Hepatocyte (in vitro differentiated cells): Measurements from ENCODE around the gene FNDC7. TPM values are rescaled to one million over a fixed set of nuclear protein-coding genes. Genes with fewer than 3 reads are reported as not detected.

ENCODE experiments used
- DNase-seq: peaks from one replicate; pipeline ENCODE4 v3.0.0-alpha.2; 2016; ENCODE audit warnings: low spot score
- H2AFZ ChIP-seq: fragments of 200-600 bp; sonication (generic); 2 replicates; pipeline ENCODE4 v1.6.0; 2016; ENCODE audit warnings: antibody characterized with exemption, mild to moderate bottlenecking
- H3K27ac ChIP-seq: fragments of 200-600 bp; sonication (generic); 2 replicates; pipeline ENCODE4 v1.5.1; 2016; ENCODE audit warnings: mild to moderate bottlenecking
- H3K27me3 ChIP-seq: fragments of 200-600 bp; sonication (generic); 2 replicates; pipeline ENCODE4 v1.6.1; 2016
- H3K36me3 ChIP-seq: fragments of 200-600 bp; sonication (generic); replicated peaks from 2 replicates; pipeline ENCODE4 v1.5.1; 2016; ENCODE audit warnings: low read depth; ENCODE audit not compliant: insufficient read depth
- H3K4me1 ChIP-seq: fragments of 200-600 bp; sonication (generic); 2 replicates; pipeline ENCODE4 v1.5.1; 2016; ENCODE audit warnings: mild to moderate bottlenecking, moderate library complexity; ENCODE audit not compliant: insufficient read depth
- H3K4me2 ChIP-seq: fragments of 200-600 bp; sonication (generic); 2 replicates; pipeline ENCODE4 v1.6.0; 2016
- H3K4me3 ChIP-seq: fragments of 200-600 bp; sonication (generic); 2 replicates; pipeline ENCODE4 v1.5.1; 2016; ENCODE audit warnings: mild to moderate bottlenecking
- H3K79me2 ChIP-seq: fragments of 200-600 bp; sonication (generic); 2 replicates; pipeline ENCODE4 v1.6.0; 2017; ENCODE audit warnings: mild to moderate bottlenecking
- H3K9me2 ChIP-seq: fragments of 200-600 bp; sonication (generic); replicated peaks from 2 replicates; pipeline ENCODE4 v1.6.0; 2017; ENCODE audit warnings: mild to moderate bottlenecking; ENCODE audit not compliant: insufficient read depth
- H3K9me3 ChIP-seq: fragments of 200-600 bp; sonication (generic); 2 replicates; pipeline ENCODE4 v1.5.1; 2016; ENCODE audit warnings: low read depth, mild to moderate bottlenecking
- H4K20me1 ChIP-seq: fragments of 200-600 bp; sonication (generic); 2 replicates; pipeline ENCODE4 v1.6.0; 2016; ENCODE audit warnings: mild to moderate bottlenecking; ENCODE audit not compliant: insufficient read depth, poor library complexity, severe bottlenecking
- EZH2 ChIP-seq: fragments of 200-600 bp; sonication (generic); IDR thresholded peaks from 2 replicates; pipeline ENCODE4 v1.6.1; 2016; ENCODE audit warnings: antibody characterized with exemption, mild to moderate bottlenecking, borderline replicate concordance
- EZH2phosphoT487 ChIP-seq: fragments of 200-600 bp; sonication (generic); IDR thresholded peaks from one replicate; pipeline ENCODE4 v1.6.1; 2018; ENCODE audit warnings: antibody characterized with exemption, mild to moderate bottlenecking, low read depth, moderate library complexity; ENCODE audit not compliant: unreplicated experiment, severe bottlenecking
- WGBS: methylation state at CpG from one replicate; pipeline ENCODE4 v1.1.6; 2016; ENCODE audit warnings: low lambda C conversion rate; ENCODE audit errors: missing lambda C conversion rate; 5-methylcytosine and 5-hydroxymethylcytosine counted together
- polyA plus RNA-seq: library from polyadenylated mRNA; unstranded; fragments of >200 nt; fragmentation: Nextera tagmentation; extraction: Ambion mirVana; gene quantifications from 2 replicates; pipeline ENCODE4 v1.2.1, GENCODE V29; 2016
- total RNA-seq: library from RNA; depleted of rRNA; stranded (reverse); fragments of >200 nt; gene quantifications from 2 replicates; pipeline ENCODE4 v1.2.3, GENCODE V29; 2014
- TF ChIP-seq, protein P1 (sequence below): fragments of 200-600 bp; sonication (generic); IDR thresholded peaks from 2 replicates; pipeline ENCODE4 v1.5.1; 2016; ENCODE audit warnings: antibody characterized with exemption, mild to moderate bottlenecking; ENCODE audit not compliant: poor library complexity

The FNDC7 gene
- total and polyA plus RNA-seq, 2 experiments from 2014 or later = not detected

DNA sequence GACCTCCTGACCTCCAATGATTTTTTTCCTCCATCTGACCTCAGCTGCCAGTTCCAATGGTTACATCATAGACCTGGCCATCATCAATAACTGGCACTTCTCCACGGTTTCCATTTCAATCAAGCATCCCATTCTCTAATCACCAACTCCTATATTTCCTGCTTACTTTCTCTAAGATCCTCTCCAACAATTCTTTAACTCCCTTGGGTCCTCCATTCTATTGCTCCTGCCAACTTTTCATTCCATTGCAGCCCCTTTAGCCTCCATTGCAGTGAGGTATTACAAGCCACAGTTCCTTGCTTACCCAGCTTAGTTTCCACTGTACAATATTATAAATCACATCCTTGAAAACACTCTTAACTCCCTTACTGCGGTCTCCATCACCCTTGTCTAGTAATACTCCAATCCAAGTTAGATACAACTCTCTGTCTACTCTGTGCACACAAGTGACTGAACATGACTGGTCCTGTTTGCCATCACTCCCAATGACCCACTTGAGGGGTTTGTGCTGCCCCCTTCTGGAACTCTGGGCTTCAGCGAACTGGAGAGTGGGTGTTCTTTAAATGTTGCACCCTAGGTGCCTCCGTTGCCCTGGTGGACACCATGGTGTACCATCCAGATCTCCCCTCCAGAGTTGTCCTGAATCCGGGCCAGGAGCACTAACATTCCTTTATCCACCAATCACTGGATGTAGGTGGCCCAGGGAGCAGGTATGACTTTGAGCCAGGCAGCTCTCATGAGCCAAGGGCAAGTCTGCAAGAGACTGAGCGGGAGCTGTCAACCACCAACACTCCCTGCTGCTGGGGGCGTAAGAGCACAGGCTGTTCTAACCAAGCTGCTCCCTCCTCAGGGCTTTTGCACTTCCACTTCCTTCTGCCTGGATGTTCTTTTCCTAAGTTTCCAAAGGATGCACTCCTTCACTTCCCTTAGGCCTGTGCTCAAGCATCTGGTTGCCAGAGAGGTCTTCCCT lies 3.7 kb upstream of the FNDC7 start:
- TF ChIP-seq EZH2phosphoT487 = no peak
- TF ChIP-seq, protein P1, sequence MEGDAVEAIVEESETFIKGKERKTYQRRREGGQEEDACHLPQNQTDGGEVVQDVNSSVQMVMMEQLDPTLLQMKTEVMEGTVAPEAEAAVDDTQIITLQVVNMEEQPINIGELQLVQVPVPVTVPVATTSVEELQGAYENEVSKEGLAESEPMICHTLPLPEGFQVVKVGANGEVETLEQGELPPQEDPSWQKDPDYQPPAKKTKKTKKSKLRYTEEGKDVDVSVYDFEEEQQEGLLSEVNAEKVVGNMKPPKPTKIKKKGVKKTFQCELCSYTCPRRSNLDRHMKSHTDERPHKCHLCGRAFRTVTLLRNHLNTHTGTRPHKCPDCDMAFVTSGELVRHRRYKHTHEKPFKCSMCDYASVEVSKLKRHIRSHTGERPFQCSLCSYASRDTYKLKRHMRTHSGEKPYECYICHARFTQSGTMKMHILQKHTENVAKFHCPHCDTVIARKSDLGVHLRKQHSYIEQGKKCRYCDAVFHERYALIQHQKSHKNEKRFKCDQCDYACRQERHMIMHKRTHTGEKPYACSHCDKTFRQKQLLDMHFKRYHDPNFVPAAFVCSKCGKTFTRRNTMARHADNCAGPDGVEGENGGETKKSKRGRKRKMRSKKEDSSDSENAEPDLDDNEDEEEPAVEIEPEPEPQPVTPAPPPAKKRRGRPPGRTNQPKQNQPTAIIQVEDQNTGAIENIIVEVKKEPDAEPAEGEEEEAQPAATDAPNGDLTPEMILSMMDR = no peak
- TF ChIP-seq EZH2 = no peak
- no peak for DNase-seq
- 71% methylated on average over 7 of the region's 7 CpGs for WGBS

DNA sequence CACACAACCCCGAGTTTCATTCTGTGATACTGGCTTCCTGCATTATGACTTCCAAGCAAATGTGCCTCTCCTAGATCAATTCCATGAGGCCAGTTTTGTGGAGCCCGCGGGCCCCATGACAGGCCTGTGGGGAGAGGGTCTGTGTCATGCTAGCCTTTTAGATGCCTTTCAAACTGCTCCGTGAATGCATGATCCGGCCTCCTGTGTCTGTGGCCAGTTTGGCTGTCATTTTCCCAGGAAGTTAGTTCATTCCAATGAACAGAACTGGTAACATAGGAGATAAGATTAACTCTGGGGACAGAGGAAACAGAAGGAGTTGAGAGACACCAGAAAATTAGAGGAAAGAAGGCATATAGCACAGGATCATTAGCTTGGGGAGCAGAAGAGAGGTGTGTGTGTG lies 3.2 kb downstream of the FNDC7 start:
- H2AFZ ChIP-seq = no peak overlapping the region
- TF ChIP-seq EZH2 = no peak
- TF ChIP-seq, protein P1 = no peak
- no peak for TF ChIP-seq EZH2phosphoT487
- 78% methylated on average over 5 of the region's 5 CpGs for WGBS
- no peaks in the 10 kb centered on the region for H4K20me1 ChIP-seq
- no peaks in the 10 kb centered on the region for H3K27me3 ChIP-seq
- no peak overlapping the region for H3K4me2 ChIP-seq
- H3K4me1 ChIP-seq = no peaks in the 10 kb centered on the region
- no peak overlapping the region for H3K27ac ChIP-seq
- no peaks in the 10 kb centered on the region for H3K9me2 ChIP-seq
- DNase-seq = no peak
- H3K79me2 ChIP-seq = no peaks in the 10 kb centered on the region
- H3K4me3 ChIP-seq = no peak overlapping the region
- no peaks in the 10 kb centered on the region for H3K9me3 ChIP-seq
- H3K36me3 ChIP-seq = no peaks in the 10 kb centered on the region

More for the DNA sequence above, 3.7 kb upstream of the FNDC7 start:
- no peak overlapping the region for H3K27ac ChIP-seq
- no peak overlapping the region for H3K4me2 ChIP-seq
- no peak overlapping the region for H3K4me3 ChIP-seq
- H3K9me3 ChIP-seq = no peaks in the 10 kb centered on the region
- no peak overlapping the region for H2AFZ ChIP-seq
- H3K9me2 ChIP-seq = no peaks in the 10 kb centered on the region
- no peaks in the 10 kb centered on the region for H3K4me1 ChIP-seq
- H3K79me2 ChIP-seq = no peaks in the 10 kb centered on the region
- no peaks in the 10 kb centered on the region for H4K20me1 ChIP-seq
- H3K27me3 ChIP-seq = no peaks in the 10 kb centered on the region
- no peaks in the 10 kb centered on the region for H3K36me3 ChIP-seq

DNA sequence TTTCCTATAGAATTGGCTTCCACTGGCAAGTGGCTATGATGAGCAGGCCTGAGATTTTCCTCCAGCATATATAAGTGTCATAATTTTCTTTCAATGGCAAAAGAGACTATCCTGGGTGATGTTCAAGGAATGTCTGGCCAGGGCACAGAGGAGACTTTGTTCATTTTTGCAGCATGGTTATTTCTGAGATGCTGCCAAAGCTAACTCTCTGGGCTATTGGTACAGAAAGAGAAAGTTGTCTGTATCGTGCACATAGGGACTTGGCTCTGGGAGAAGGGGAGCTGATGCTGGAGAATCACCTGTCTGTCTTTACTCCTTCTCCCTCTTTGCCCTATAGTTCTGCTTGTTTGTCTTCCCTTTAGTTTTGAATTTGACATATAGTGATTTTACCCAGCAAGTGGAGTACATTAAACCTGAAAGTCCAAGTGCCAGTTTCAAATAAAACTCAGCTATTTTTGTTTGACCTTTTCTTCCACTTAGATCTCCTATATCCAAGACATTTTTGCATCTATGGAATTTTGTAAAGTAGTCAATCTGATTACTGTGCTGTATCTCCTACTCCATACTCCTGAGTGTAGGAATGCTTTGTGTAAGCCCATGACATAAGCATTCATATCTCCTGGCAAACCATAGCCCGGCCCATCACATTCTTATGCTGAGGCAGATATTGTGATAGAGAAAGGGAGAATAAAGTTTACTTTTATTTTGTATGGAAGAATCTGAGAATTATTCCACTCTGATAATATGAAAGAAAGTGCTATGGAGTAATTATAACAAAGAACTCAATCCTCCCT lies 3.9 kb downstream of the FNDC7 start:
- H2AFZ ChIP-seq = no peak overlapping the region
- H4K20me1 ChIP-seq = no peaks in the 10 kb centered on the region
- no peaks in the 10 kb centered on the region for H3K36me3 ChIP-seq
- no peak overlapping the region for H3K27ac ChIP-seq
- no peak overlapping the region for H3K4me3 ChIP-seq
- no peaks in the 10 kb centered on the region for H3K9me2 ChIP-seq
- H3K79me2 ChIP-seq = no peaks in the 10 kb centered on the region
- no peak for DNase-seq
- H3K4me1 ChIP-seq = no peaks in the 10 kb centered on the region
- TF ChIP-seq, protein P1 = no peak
- TF ChIP-seq EZH2 (no peak), EZH2phosphoT487 (no peak)
- H3K27me3 ChIP-seq = no peaks in the 10 kb centered on the region
- no peaks in the 10 kb centered on the region for H3K9me3 ChIP-seq
- no peak overlapping the region for H3K4me2 ChIP-seq
- WGBS = 90% methylated on average over 2 of the region's 2 CpGs
